ENCODE results near the gene ARHGAP23. TPM values are rescaled to one million over a fixed set of nuclear protein-coding genes. Genes with fewer than 3 reads are reported as not detected.

ARHGAP23 gene
- total and polyA plus RNA-seq, 10 of the 15 experiments (the other 5 are each of a cell fraction or from before 2014, with no cell fraction given) = 0.23 to 5.8 (median 2.1) TPM

GRCh38 chr17:38558728-38559050, 130.4 kb downstream of the ARHGAP23 start (continued):
- TF ChIP-seq, protein P1, sequence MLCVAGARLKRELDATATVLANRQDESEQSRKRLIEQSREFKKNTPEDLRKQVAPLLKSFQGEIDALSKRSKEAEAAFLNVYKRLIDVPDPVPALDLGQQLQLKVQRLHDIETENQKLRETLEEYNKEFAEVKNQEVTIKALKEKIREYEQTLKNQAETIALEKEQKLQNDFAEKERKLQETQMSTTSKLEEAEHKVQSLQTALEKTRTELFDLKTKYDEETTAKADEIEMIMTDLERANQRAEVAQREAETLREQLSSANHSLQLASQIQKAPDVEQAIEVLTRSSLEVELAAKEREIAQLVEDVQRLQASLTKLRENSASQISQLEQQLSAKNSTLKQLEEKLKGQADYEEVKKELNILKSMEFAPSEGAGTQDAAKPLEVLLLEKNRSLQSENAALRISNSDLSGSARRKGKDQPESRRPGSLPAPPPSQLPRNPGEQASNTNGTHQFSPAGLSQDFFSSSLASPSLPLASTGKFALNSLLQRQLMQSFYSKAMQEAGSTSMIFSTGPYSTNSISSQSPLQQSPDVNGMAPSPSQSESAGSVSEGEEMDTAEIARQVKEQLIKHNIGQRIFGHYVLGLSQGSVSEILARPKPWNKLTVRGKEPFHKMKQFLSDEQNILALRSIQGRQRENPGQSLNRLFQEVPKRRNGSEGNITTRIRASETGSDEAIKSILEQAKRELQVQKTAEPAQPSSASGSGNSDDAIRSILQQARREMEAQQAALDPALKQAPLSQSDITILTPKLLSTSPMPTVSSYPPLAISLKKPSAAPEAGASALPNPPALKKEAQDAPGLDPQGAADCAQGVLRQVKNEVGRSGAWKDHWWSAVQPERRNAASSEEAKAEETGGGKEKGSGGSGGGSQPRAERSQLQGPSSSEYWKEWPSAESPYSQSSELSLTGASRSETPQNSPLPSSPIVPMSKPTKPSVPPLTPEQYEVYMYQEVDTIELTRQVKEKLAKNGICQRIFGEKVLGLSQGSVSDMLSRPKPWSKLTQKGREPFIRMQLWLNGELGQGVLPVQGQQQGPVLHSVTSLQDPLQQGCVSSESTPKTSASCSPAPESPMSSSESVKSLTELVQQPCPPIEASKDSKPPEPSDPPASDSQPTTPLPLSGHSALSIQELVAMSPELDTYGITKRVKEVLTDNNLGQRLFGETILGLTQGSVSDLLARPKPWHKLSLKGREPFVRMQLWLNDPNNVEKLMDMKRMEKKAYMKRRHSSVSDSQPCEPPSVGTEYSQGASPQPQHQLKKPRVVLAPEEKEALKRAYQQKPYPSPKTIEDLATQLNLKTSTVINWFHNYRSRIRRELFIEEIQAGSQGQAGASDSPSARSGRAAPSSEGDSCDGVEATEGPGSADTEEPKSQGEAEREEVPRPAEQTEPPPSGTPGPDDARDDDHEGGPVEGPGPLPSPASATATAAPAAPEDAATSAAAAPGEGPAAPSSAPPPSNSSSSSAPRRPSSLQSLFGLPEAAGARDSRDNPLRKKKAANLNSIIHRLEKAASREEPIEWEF (IDR thresholded peaks at IDR 0.05; ENCODE audit: insufficient replicate concordance, low read depth, low read length) = no peak
- TF ChIP-seq CHD2 (IDR thresholded peaks at IDR 0.05; ENCODE audit: borderline replicate concordance, low read depth, low read length) = no peak
- TF ChIP-seq NBN (IDR thresholded peaks at IDR 0.05) = no peak
- TF ChIP-seq ZNF24 (IDR thresholded peaks at IDR 0.05) = no peak
- TF ChIP-seq SMARCA5 (IDR thresholded peaks at IDR 0.05) = no peak

- H3K9me3 ChIP-seq (replicated peaks; ENCODE audit: control insufficient read depth, insufficient read depth, low read length) = no peaks in the 10 kb centered on the region
- CTCF ChIA-PET = interaction anchor here (0.7 to 10.9 kb wide), 33 partner anchors 8 to 595 kb away, joined by 3 to 492 read pairs (median 6); partner anchors contain the start of gene SRCIN1
- FAIRE-seq (no peak), ATAC-seq (peak; percentile 92), DNase-seq (ENCODE audit: low read depth, low spot score) (peak; percentile 47)
- no peaks in the 10 kb centered on the region for H3K79me2 ChIP-seq (ENCODE audit: control insufficient read depth, insufficient read depth, low read length)
- H2AFZ ChIP-seq (ENCODE audit: control insufficient read depth, low read depth, low read length) = peak overlapping the region; percentile 94
- peak overlapping the region; percentile 60 for H3K4me3 ChIP-seq
- 3% methylated on average over 40 of the region's 44 CpGs for WGBS (ENCODE audit: insufficient coverage, insufficient replicate concordance, low lambda C conversion rate, missing lambda C conversion rate)
- peaks cover 20% of the 10 kb centered on the region for H3K4me1 ChIP-seq (ENCODE audit: control insufficient read depth, insufficient read depth, low read length)
- peak overlapping the region; percentile 98 for H3K4me2 ChIP-seq (ENCODE audit: control insufficient read depth, insufficient read depth)
- H3K9ac ChIP-seq (ENCODE audit: control insufficient read depth, insufficient read depth, low read length) = peak overlapping the region; percentile 8; the same call in 1 of the 2 replicates
- H4K20me1 ChIP-seq (ENCODE audit: control insufficient read depth, insufficient read depth) = no peaks in the 10 kb centered on the region
- SMC1A ChIA-PET (ENCODE audit: uncharacterized antibody, unreplicated experiment) = interaction anchor here (0.6 to 9.3 kb wide), 13 partner anchors 12 to 815 kb away, joined by 3 to 227 read pairs (median 4); partner anchors contain the start of gene HNF1B
- in situ Hi-C loops (cut with MboI) (loop anchor here (5.0 kb wide), 1 partner anchor 108 kb away; no protein-coding TSS in a partner anchor), intact Hi-C loops (cut with micrococcal nuclease; ENCODE audit: unreplicated experiment) (no loop called here)
- BruUV-seq (replicated peaks) = no TSS peak
- H3K27me3 ChIP-seq (replicated peaks in 1 of 2; ENCODE audit: control insufficient read depth in 2 of 2, insufficient read depth in 2 of 2, low read length in 1 of 2) = peaks cover 22 to 23% of the 10 kb centered on the region in 2 experiments
- RAD21 ChIA-PET (ENCODE audit: unreplicated experiment) = interaction anchor here (0.5 to 4.8 kb wide), 17 partner anchors 9 to 1108 kb away, joined by 3 to 294 read pairs (median 5); partner anchors contain the start of gene EPOP
- H3K36me3 ChIP-seq (ENCODE audit: control insufficient read depth in 2 of 2, insufficient read depth in 2 of 2, low read length in 1 of 2) = no peaks in the 10 kb centered on the region
- POLR2A ChIA-PET = interaction anchor here (0.6 to 2.8 kb wide), 11 partner anchors 10 to 110 kb away, joined by 3 to 15 read pairs (median 3); no protein-coding TSS in a partner anchor
- no peak overlapping the region for H3K27ac ChIP-seq (ENCODE audit: control insufficient read depth, insufficient read depth)
- no peak for TF ChIP-seq PML (IDR thresholded peaks at IDR 0.05; ENCODE audit: low read length)
- TF ChIP-seq SMARCA5 (IDR thresholded peaks at IDR 0.05) = no peak
- TF ChIP-seq, protein P2, sequence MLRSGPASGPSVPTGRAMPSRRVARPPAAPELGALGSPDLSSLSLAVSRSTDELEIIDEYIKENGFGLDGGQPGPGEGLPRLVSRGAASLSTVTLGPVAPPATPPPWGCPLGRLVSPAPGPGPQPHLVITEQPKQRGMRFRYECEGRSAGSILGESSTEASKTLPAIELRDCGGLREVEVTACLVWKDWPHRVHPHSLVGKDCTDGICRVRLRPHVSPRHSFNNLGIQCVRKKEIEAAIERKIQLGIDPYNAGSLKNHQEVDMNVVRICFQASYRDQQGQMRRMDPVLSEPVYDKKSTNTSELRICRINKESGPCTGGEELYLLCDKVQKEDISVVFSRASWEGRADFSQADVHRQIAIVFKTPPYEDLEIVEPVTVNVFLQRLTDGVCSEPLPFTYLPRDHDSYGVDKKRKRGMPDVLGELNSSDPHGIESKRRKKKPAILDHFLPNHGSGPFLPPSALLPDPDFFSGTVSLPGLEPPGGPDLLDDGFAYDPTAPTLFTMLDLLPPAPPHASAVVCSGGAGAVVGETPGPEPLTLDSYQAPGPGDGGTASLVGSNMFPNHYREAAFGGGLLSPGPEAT (IDR thresholded peaks at IDR 0.05; ENCODE audit: low read depth) = 0 out of 2 replicates have a peak, but pooled peaks have one; percentile 38
- TF ChIP-seq POLR2AphosphoS5 (IDR thresholded peaks at IDR 0.05; ENCODE audit: low read length) = no peak
- no peak for TF ChIP-seq HDAC6 (IDR thresholded peaks at IDR 0.05; ENCODE audit: unreplicated experiment)
- TF ChIP-seq ZNF274 (IDR thresholded peaks at IDR 0.05; ENCODE audit: insufficient read depth, insufficient read length) = no peak
- no peak for TF ChIP-seq PAX5 (IDR thresholded peaks at IDR 0.05; ENCODE audit: borderline replicate concordance, low read depth, low read length)
- no peak for TF ChIP-seq ZSCAN29 (IDR thresholded peaks at IDR 0.05)
- no peak for TF ChIP-seq NFIC (IDR thresholded peaks at IDR 0.05; ENCODE audit: low read depth, low read length)
- TF ChIP-seq CHD1 (IDR thresholded peaks at IDR 0.05; ENCODE audit: low read depth, low read length) = no peak
Observed at GRCh38 chr17:38559051-38559879, 131.0 kb downstream of the ARHGAP23 start.
